ENCODE results near the gene RNF213.
"Not testable (repeated sequence)": the region's sequence is repeated elsewhere in the genome, so short reads cannot be mapped to it uniquely, and the experiment has no call there.

Gene RNF213

DNA sequence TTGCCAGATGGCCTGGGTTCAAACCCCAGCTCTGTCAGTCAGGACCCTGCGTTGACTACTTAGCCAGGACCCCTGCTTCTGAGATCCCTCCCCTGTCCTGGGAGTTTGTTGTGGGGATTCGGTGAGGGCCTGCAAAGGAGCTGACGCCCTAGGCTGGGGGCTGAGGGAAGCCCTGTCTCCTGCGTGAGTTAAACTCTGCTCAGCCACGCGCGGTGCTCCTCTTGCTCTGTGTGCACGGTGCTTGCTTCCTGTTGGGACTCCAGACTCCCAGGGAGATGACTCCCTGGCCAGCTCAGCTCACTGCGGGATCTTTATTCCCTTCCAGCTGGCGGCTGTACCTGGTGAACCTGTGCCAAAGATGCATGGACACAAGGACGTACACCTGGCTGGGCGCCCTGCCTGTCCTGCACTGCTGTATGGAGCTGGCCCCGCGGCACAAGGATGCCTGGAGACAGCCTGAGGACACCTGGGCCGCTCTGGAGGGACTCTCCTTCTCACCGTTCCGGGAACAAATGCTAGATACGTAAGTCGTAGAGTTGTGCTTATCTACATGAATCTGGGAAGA is 37.4 kb downstream of the RNF213 start:
- DNase-seq: no peak

DNA sequence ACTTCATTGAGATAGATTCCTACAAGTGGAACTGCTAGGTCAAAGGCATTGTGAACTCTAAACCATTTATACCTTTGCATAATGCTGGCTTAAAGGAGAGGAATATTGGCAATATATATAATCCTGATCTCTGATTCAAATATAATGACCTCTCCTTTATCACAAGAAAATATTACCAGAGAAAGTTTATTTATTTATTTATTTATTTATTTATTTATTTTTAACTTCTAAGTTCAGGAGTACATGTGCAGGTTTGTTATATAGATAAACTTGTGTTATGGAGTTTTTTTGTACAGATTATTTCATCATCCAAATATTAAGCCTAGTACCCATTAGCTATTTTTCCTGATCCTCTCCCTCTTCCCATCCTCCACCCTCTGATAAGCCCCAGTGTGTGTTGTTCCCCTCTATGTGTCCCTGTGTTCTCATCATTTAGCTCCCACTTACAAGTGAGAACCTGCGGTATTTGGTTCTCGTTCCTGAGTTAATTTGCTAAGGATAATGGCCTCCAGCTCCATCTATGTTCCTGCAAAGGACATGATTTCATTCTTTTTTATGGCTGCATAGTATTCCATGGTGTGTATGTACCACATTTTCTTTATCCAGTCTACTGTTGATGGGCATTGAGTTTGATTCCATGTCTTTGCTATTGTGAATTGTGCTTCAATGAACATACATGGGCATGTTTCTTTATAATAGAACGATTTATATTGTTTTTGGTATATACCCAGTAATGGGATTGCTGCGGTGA is 38.9 kb downstream of the RNF213 start:
- not testable (repeated sequence) for DNase-seq

GRCh38 chr17:80300756-80301155 is 40.1 kb downstream of the RNF213 start:
- not testable (repeated sequence) for DNase-seq

GRCh38 chr17:80303824-80304223 is 43.2 kb downstream of the RNF213 start:
- no peak for DNase-seq

DNA sequence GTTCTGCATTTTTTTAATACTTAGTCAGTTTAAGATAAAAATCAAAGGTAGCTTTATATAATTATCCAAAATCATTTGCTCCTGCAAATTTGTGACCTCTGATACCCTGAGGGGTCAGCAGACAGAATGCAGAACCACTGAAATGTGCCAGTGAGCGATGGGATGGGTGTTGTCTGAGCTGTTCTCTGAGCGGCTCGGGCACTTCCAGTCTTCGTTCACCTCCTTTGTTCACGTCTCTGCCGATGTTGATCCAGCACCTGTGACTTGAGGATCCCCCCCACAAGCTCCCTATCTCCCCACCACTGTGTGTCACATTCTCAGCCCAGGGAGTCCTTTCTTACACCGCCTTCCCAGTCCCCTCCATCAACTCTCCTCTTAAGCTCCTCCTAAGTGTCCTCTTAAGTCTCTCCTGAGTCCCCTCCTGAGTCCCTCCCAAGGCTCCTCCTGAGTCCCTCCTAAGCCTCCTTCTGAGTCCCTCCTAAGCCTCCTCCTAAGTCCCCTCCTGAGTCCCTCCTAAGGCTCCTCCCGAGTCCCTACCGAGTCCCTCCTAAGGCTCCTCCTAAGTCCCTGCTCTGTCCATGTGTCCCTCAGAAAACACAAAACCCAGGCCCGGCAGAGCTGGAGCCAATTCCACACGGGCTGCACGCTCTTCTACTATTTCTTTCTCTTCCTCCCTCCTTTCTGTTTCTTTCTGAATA is 47.5 kb downstream of the RNF213 start:
- DNase-seq: no peak

- DNase-seq: no peak
These were observed 48.3 kb downstream of the RNF213 start for GRCh38 chr17:80308692-80309517.

GRCh38 chr17:80311216-80311827 is 50.7 kb downstream of the RNF213 start:
- no peak for DNase-seq

DNA sequence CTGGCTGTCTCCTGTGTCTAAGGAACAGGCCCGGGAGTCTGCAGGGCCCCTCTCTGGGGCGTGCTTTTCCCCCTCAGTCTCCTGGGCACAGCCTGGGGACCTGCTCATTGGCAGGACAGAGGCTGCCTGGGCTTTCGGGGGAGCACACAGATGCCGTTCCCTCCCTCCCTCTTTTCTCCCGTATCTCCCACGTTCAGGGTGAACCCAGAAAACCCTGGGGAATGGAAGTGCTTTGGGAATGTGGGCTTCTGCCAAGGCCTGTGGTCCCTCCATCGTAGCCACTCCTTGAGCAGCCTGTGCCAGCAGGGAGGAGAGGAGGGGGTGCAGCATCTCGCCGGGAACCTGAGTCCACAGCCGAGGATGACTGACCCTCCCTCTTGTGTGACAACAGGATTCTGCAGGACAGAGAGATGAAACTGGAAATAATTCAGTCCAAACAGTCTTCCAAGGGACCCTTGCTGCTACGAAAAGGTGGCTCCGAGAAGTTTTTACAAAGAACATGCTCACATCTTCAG is 52.0 kb downstream of the RNF213 start:
- no peak for DNase-seq

DNA sequence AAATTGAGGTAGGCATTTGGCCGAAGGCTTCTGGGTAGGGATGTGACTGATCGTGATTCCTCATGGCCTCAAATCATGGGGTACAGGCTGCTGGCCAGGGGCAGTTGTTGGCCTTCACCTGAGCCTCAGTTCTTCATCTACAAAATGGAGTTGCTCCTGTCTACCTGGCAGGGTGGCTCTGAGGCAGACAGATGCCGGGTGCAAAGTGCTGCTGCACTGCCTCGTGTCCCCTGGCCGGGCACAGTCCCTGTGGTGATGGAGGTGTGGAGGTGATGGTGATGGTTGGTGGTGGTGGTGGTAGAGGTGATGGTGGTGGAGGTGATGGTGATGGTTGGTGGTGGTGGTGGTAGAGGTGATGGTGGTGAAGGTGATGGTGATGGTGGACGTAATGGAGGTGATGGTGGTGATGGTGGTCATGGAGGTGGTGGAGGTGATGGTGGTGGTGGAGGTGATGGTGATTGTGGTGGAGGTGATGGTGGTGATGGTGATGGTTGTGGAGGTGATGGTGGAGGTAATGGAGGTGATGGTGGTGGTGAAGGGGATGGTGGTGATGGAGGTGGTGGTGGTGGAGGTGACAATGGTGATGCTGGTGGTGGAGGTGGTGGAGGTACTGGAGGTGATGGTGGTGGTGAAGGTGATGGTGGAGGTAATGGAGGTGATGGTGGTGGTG is 52.6 kb downstream of the RNF213 start:
- DNase-seq: no peak

DNA sequence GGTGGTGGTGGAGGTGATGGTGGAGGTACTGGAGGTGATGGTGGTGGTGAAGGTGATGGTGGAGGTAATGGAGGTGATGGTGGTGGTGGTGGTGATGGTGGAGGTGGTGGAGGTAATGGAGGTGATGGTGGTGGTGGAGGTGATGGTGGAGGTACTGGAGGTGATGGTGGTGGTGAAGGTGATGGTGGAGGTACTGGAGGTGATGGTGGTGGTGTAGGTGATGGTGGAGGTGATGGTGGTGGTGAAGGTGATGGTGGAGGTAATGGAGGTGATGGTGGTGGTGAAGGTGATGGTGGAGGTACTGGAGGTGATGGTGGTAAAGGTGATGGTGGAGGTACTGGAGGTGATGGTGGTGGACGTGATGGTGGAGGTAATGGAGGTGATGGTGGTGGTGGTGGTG is 53.3 kb downstream of the RNF213 start:
- not testable (repeated sequence) for DNase-seq

- DNase-seq: no peak
These were observed 55.0 kb downstream of the RNF213 start for GRCh38 chr17:80315517-80316182.

DNA sequence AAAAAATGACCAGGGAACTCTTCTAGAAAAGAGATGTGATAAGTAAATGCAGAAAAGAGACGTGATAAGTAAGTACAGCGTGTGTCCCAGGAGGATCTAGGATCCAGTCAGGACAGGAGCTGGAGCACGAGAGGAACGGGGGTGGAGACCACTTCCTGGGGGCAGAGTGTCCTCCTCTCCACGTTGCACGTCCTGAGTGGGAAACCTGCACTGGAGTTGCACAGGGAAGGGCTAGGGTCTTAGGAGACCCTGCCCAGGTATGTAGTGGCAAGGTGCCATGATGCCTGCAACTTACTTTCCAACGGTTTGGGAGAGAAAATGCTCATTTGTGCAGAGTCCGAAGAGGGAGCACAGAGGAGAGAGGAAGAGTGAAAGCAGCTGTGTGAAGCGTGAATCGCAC is 55.8 kb downstream of the RNF213 start:
- no peak for DNase-seq

DNA sequence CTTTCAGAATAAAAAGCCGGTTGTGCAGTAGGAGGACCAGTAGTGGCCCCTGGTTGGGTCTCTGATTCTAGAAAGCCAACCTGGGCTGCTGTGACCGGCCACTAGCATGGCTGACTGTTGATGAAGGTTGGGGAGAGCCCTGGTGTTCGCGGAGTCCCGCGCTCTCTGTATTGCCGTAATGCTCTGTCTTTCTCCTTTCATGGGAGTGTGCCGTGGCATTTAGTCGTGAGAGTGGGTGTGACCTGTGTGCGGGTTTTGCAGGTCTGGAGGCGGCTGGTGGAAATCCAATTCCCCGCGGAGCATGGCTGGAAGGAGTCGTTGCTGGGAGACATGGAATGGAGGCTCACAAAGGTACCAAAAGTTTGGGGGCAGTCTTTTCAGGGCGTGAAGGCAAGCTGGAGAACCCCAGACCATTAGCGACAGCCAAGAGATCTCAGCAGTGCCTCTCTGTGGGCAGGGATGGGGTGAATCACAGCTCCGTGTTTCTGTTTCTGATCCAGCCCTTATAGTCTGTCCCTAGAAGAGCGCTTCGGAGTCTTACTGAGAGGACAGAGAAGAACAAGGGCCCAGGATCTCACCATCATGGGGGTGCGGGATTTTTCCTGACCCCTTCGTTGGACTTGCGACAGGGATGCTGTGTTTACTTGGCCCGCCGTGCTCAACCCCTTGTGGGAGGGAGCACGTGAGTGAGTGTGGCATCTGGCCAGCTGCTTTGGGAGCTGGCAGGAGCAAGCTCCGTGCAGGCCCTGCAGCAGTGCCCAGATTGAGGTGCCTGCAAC is 56.5 kb downstream of the RNF213 start:
- DNase-seq: no peak

DNA sequence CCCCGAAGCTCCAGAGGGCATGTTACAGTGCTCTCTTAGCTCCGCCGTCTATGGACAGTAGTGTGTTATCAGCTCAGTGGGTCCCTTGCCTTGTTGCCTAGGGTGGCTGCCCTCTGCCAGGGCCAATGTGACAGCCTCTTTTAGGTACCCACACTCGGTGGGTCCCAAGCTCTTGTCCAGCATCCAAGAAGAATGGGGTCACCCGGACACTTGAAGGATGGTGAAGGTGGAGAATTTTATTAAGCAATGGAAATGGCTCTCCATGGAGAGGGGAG is 57.0 kb downstream of the RNF213 start:
- DNase-seq: no peak

- DNase-seq: no peak
These were observed 57.5 kb downstream of the RNF213 start for GRCh38 chr17:80318166-80318565.

GRCh38 chr17:80319262-80319998 is 58.8 kb downstream of the RNF213 start:
- no peak for DNase-seq

GRCh38 chr17:80319999-80320344 is 59.3 kb downstream of the RNF213 start:
- DNase-seq: no peak

GRCh38 chr17:80320496-80320895 is 59.8 kb downstream of the RNF213 start:
- no peak for DNase-seq

DNA sequence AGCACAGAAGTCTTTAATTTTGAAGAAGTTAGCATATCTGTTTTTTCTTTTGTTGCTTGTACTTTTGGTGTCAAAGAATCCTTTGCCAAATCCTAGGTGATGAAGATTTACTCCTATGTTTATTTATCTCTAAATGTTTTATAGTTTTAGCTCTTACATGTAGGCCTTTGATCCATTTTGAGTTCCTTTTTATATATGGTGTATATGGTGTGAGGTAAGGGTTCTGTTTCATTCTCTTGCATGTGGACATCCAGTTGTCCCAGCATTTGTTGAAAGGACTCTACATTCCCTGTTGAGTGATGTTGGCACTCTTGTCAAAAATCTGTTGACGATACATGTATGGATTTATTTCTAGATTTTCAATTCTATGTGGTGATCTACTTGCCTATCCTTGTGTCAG is 62.2 kb downstream of the RNF213 start:
- no peak for DNase-seq

DNA sequence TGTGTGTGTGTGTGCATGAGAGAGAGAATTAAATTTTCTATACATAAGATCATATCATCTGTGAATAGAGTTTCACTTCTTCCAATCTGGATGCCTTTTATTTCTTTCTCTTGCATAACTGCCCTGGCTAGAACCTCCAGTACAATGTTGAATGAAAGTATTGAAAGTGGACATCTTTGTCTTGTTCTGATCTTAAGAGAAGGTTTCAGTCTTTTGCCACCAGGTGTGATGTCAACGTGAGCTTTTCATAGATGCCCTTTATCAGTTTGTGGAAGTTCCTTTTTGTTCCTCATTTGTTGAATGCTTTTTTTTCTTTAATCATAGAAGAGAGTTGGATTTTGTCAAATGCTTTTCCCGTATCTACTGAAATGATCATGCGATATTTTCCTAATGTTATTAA is 63.3 kb downstream of the RNF213 start:
- DNase-seq: no peak

All from activated CD4-positive, alpha-beta T cell treated with anti-CD3 and anti-CD28 coated beads, Interleukin-10, Interleukin-2, amounts not matched to agents 100 ng/mL and 50 ng/mL, durations not matched to agents 16 hours and 8 hours (primary cell).